Gastrocnemius medialis (tissue), 4 donors: ENCODE data around the gene DSCAML1.

ENCODE experiments used
- CTCF ChIP-seq, 5 experiments: fragments of 450-650 bp in 3 of 5; fragments of 200-600 bp in 2 of 5; sonication (generic) in 2 of 5; IDR thresholded peaks in 4 of 5; conservative IDR thresholded peaks in 1 of 5; 1 replicate in 4 of 5; 2 replicates in 1 of 5; pipeline ENCODE4 v1.5.1; 2016 to 2019; ENCODE audit warnings: antibody characterized with exemption in 5 of 5, mild to moderate bottlenecking in 3 of 5, moderate library complexity in 3 of 5
- POLR2A ChIP-seq, 2 donors: fragments of 450-650 bp; IDR thresholded peaks; one replicate each; pipeline ENCODE4 v1.6.1; 2017; ENCODE audit warnings: antibody characterized with exemption in 2 of 2, mild to moderate bottlenecking in 2 of 2, moderate library complexity in 2 of 2

DNA sequence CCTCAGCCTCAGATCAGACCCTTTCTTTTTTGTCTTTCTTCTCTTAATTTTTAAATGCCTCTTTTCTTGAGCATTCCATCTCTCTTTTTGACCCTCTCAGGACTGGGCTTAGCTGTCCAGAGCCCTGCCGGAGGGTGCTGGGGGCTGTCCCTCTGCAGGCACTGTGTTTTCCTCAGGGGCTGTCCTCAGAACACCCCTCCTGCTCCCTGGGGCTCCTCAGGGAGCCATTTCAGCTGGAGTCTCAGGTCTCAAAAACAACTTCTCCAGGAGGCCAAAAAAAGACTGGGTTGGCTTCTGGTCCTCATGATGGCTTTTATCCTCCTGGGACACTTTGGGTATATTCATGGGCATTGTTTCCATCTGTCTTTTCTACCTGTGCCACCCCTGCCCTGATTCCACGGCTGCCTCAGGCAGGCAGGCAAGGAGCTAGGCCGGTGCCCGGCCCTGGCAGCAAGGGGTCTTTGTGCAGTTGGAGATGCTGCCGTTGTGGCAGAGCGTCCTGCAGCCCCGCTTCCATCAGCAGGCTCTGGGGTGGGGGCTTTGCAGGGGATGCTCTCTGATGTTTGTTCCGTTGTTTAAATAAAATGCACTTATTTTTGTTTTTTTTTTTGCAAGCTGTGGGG is 384.3 kb downstream of the DSCAML1 start:
- TF ChIP-seq CTCF (IDR thresholded peaks at IDR 0.05 in 4 of 5, conservative IDR thresholded peaks at IDR 0.05 in 1 of 5), result no peak
- TF ChIP-seq POLR2A (IDR thresholded peaks at IDR 0.05), result no peak
